Loucy (cell line): ENCODE results near the gene KCNH1.

Experiments
- H2AFZ ChIP-seq: fragments of 200-600 bp; sonication (generic); 2 replicates; pipeline ENCODE4 v1.6.0; 2016; ENCODE audit warnings: antibody characterized with exemption, mild to moderate bottlenecking, low read length, moderate library complexity
- H3F3A ChIP-seq: fragments of 200-600 bp; 2 replicates; pipeline ENCODE4 v1.6.0; 2016; ENCODE audit warnings: antibody characterized with exemption, low read depth, mild to moderate bottlenecking
- H3K27me3 ChIP-seq: fragments of 200-600 bp; sonication (generic); 2 replicates; pipeline ENCODE4 v1.6.1; 2014; ENCODE audit warnings: low read length, mild to moderate bottlenecking; ENCODE audit not compliant: insufficient read depth, poor library complexity, severe bottlenecking
- H3K36me3 ChIP-seq: fragments of 200-600 bp; sonication (generic); 2 replicates; pipeline ENCODE4 v1.6.1; 2016; ENCODE audit warnings: low read length; ENCODE audit not compliant: insufficient read depth
- H3K4me1 ChIP-seq: fragments of 200-600 bp; sonication (generic); 2 replicates; pipeline ENCODE4 v1.5.1; 2014; ENCODE audit warnings: low read length, mild to moderate bottlenecking; ENCODE audit not compliant: insufficient read depth, poor library complexity, severe bottlenecking
- H3K4me2 ChIP-seq: fragments of 200-600 bp; sonication (generic); 2 replicates; pipeline ENCODE4 v1.6.0; 2014; ENCODE audit warnings: antibody characterized with exemption, low read length, low read depth, mild to moderate bottlenecking; ENCODE audit not compliant: poor library complexity, severe bottlenecking
- H3K4me3 ChIP-seq: fragments of 200-600 bp; sonication (generic); 2 replicates; pipeline ENCODE4 v1.5.1; 2014; ENCODE audit warnings: low read length, mild to moderate bottlenecking, mixed read lengths; ENCODE audit not compliant: poor library complexity, severe bottlenecking
- H3K79me2 ChIP-seq: fragments of 200-600 bp; sonication (generic); 2 replicates; pipeline ENCODE4 v1.6.1; 2014; ENCODE audit warnings: low read length; ENCODE audit not compliant: insufficient read depth
- H3K9ac ChIP-seq: fragments of 200-600 bp; sonication (generic); 2 replicates; pipeline ENCODE4 v1.6.0; 2014; ENCODE audit warnings: mild to moderate bottlenecking, low read depth, low read length, moderate library complexity; ENCODE audit not compliant: poor library complexity, severe bottlenecking
- H3K9me2 ChIP-seq: fragments of 200-600 bp; sonication (generic); replicated peaks from 2 replicates; pipeline ENCODE4 v1.6.1; 2016; ENCODE audit warnings: low read depth, low read length, mixed read lengths
- H3K9me3 ChIP-seq: fragments of 200-600 bp; sonication (generic); 2 replicates; pipeline ENCODE4 v1.6.1; 2014; ENCODE audit warnings: mild to moderate bottlenecking, antibody characterized with exemption, low read length, low read depth; ENCODE audit not compliant: insufficient read depth
- H4K20me1 ChIP-seq: fragments of 200-600 bp; sonication (generic); 2 replicates; pipeline ENCODE4 v1.6.0; 2014; ENCODE audit warnings: antibody characterized with exemption, low read length, mild to moderate bottlenecking; ENCODE audit not compliant: insufficient read depth, poor library complexity, severe bottlenecking
- CTCF ChIP-seq: fragments of 200-600 bp; sonication (generic); conservative IDR thresholded peaks from 2 replicates; pipeline ENCODE4 v1.5.1; 2014; ENCODE audit warnings: mild to moderate bottlenecking, antibody characterized with exemption, low read length
- EZH2phosphoT487 ChIP-seq: fragments of 200-600 bp; IDR thresholded peaks from 2 replicates; pipeline ENCODE4 v1.6.1; 2018; ENCODE audit warnings: antibody characterized with exemption, mild to moderate bottlenecking, moderate library complexity, borderline replicate concordance

KCNH1 gene

GRCh38 chr1:210848474-210848873, 285.5 kb downstream of the KCNH1 start:
- no peaks in the 10 kb centered on the region for H3K9me2 ChIP-seq
- no peak for TF ChIP-seq CTCF
- TF ChIP-seq EZH2phosphoT487, result no peak
- no peaks in the 10 kb centered on the region for H3K79me2 ChIP-seq
- H3K9ac ChIP-seq, result no peak overlapping the region
- H3K4me1 ChIP-seq, result peaks cover 8% of the 10 kb centered on the region
- no peaks in the 10 kb centered on the region for H3F3A ChIP-seq
- H2AFZ ChIP-seq, result no peak overlapping the region
- H3K4me2 ChIP-seq, result no peak overlapping the region
- H3K27me3 ChIP-seq, result no peaks in the 10 kb centered on the region
- H3K4me3 ChIP-seq, result no peak overlapping the region
- no peaks in the 10 kb centered on the region for H3K9me3 ChIP-seq
- H4K20me1 ChIP-seq, result no peaks in the 10 kb centered on the region
- H3K36me3 ChIP-seq, result no peaks in the 10 kb centered on the region

GRCh38 chr1:210841926-210842625, 291.9 kb downstream of the KCNH1 start:
- Histone ChIP-seq H3K27me3 (no peaks in the 10 kb centered on the region), H3K9ac (no peak overlapping the region), H3K4me2 (no peak overlapping the region), H3K4me1 (no peaks in the 10 kb centered on the region), H2AFZ (no peak overlapping the region), H3K36me3 (no peaks in the 10 kb centered on the region), H3K9me2 (no peaks in the 10 kb centered on the region), H4K20me1 (no peaks in the 10 kb centered on the region), H3K9me3 (no peaks in the 10 kb centered on the region), H3F3A (no peaks in the 10 kb centered on the region), H3K79me2 (no peaks in the 10 kb centered on the region), H3K4me3 (no peak overlapping the region)
- TF ChIP-seq EZH2phosphoT487 (no peak), CTCF (no peak)

- no peak overlapping the region for H3K4me2 ChIP-seq
- H2AFZ ChIP-seq, result no peak overlapping the region
- no peaks in the 10 kb centered on the region for H3F3A ChIP-seq
- H3K9me3 ChIP-seq, result no peaks in the 10 kb centered on the region
- H3K27me3 ChIP-seq, result no peaks in the 10 kb centered on the region
- H3K9ac ChIP-seq, result no peak overlapping the region
- H4K20me1 ChIP-seq, result no peaks in the 10 kb centered on the region
- H3K9me2 ChIP-seq, result no peaks in the 10 kb centered on the region
- H3K79me2 ChIP-seq, result no peaks in the 10 kb centered on the region
- H3K36me3 ChIP-seq, result no peaks in the 10 kb centered on the region
- TF ChIP-seq CTCF (no peak), EZH2phosphoT487 (no peak)
- peaks cover 15% of the 10 kb centered on the region for H3K4me1 ChIP-seq
- H3K4me3 ChIP-seq, result no peak overlapping the region
These were observed 303.6 kb downstream of the KCNH1 start for GRCh38 chr1:210830034-210831028.
